Ectodermal cell (in vitro differentiated cells): Measurements from ENCODE around the gene CFAP45.

ENCODE experiments used
- H3K27ac ChIP-seq: 2 replicates; pipeline ENCODE4 v1.7.0; 2013; ENCODE audit warnings: mild to moderate bottlenecking, low read depth, low read length; ENCODE audit not compliant: insufficient read depth, poor library complexity, severe bottlenecking
- H3K27me3 ChIP-seq: 2 replicates; pipeline ENCODE4 v1.7.0; 2013; ENCODE audit warnings: mild to moderate bottlenecking, low read length; ENCODE audit not compliant: insufficient read depth, control insufficient read depth, poor library complexity, severe bottlenecking
- H3K36me3 ChIP-seq: one replicate; pipeline ENCODE4 v1.7.0; 2013; ENCODE audit warnings: low read length; ENCODE audit not compliant: control insufficient read depth, insufficient read depth
- H3K4me1 ChIP-seq: one replicate; pipeline ENCODE4 v1.7.0; 2013; ENCODE audit warnings: low read length; ENCODE audit not compliant: control insufficient read depth, insufficient read depth
- H3K4me3 ChIP-seq: 2 replicates; pipeline ENCODE4 v1.7.0; 2013; ENCODE audit warnings: low read depth, low read length, control low read depth; ENCODE audit not compliant: insufficient read depth
- H3K9me3 ChIP-seq: 2 replicates; pipeline ENCODE4 v1.7.0; 2013; ENCODE audit warnings: mild to moderate bottlenecking, low read length, moderate library complexity; ENCODE audit not compliant: control insufficient read depth
- WGBS, 2 experiments: methylation state at CpG; one replicate each; pipeline ENCODE4 v1.1.7; 2013; ENCODE audit warnings: missing lambda C conversion rate in 2 of 2; 5-methylcytosine and 5-hydroxymethylcytosine counted together

Gene CFAP45

GRCh38 chr1:159853417-159854115 lies 46.4 kb downstream of the CFAP45 start:
- H3K27ac ChIP-seq = no peak overlapping the region

DNA sequence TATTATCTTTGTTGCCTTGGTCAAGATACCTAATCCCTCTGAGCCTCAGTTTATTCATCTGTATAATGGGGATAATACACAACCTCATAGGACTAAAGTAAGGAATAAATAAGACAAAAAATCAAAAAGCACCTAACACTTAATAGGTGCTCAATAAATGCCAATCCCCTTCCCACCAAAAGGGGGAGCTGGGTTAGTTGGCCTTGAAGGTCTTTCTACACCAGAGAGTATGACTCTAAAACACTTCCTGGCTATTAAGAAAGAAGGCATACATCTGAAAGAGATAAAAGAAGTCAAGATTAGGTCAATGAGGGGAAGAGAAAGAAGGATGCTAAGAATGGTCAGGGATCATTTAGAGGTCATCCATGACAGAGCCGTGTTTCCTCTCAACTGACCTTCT lies 48.6 kb downstream of the CFAP45 start:
- peaks cover 48% of the 10 kb centered on the region for H3K27me3 ChIP-seq

More at GRCh38 chr1:159853417-159854115, 46.4 kb downstream of the CFAP45 start:
- 39 to 44% methylated on average over 4 to 5 of the region's 6 CpGs for WGBS, 2 experiments
- H3K4me3 ChIP-seq = peak overlapping the region; percentile 27
- no peaks in the 10 kb centered on the region for H3K9me3 ChIP-seq
- peaks cover 5% of the 10 kb centered on the region for H3K4me1 ChIP-seq
- H3K27me3 ChIP-seq = peaks cover 60% of the 10 kb centered on the region
- H3K36me3 ChIP-seq = no peaks in the 10 kb centered on the region

DNA sequence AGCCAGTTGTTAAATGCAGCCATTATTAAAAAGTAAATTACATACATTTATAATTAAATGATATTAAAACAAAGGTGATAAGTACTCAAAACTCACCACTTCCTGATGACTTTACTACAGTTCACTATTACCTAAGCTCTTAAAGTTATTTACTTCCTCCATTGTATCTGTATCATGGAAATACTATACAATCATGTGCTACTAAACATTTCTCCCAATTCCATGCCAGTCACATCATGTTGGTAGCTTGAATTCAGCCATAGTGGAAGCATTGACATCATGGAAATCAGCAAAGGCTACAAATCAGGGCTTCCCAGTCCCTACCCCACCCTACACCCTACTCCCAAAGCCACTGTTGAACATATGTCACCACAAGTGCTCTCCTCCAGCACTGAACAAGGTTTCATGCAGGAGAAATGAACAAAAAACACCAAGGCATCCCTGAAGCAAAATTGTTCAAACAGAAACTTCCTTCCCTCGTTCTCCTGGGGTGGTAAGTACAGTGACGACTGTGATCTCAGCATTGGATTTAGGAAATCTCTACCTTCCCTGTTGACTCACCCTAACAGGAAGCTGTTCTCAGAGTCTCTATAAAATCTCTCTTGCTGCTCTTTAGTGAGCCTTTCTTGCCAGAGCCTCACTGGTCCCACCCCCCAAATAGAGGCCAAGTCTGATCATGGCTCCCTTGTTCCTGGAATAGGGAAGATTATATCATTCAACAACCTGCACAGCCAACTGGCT lies 50.2 kb downstream of the CFAP45 start:
- H3K27ac ChIP-seq = no peak overlapping the region
- H3K4me1 ChIP-seq = peaks cover 5% of the 10 kb centered on the region
- no peak overlapping the region for H3K4me3 ChIP-seq
- H3K9me3 ChIP-seq = no peaks in the 10 kb centered on the region
- H3K36me3 ChIP-seq = no peaks in the 10 kb centered on the region
- WGBS, 2 experiments = 79 to 89% methylated on average over 2 of the region's 2 CpGs
- H3K27me3 ChIP-seq = peaks cover 32% of the 10 kb centered on the region

More for the DNA sequence above, 48.6 kb downstream of the CFAP45 start:
- Histone ChIP-seq H3K4me3 (no peak overlapping the region), H3K27ac (no peak overlapping the region), H3K36me3 (no peaks in the 10 kb centered on the region), H3K4me1 (peaks cover 5% of the 10 kb centered on the region), H3K9me3 (no peaks in the 10 kb centered on the region)
- 86 to 88% methylated on average over 1 of the region's 1 CpG for WGBS, 2 experiments

- H3K27me3 ChIP-seq = peaks cover 17% of the 10 kb centered on the region
- WGBS, 2 experiments = 57 to 65% methylated on average over 3 of the region's 3 CpGs
Measured at GRCh38 chr1:159848326-159848725, 51.6 kb downstream of the CFAP45 start.

DNA sequence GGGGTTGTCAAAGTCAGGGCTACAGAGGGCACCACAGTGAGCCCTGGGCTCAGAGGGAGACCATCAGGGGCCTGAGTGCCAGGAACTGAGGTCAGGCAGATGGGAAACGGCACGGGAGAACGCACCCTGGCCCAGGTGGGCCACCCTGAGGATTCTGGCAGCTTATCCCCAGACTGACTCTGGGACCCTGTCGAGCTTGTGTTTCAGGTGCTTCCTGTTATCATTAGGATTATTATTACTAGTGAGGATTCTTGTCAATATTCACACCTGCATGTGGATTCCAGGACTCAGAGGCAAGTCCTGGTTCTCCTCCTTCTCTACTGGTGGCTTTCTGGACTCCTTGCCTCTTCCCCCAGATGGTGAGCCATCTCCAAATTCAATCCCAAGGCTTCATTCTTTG lies 52.7 kb downstream of the CFAP45 start:
- Histone ChIP-seq H3K36me3 (no peaks in the 10 kb centered on the region), H3K27me3 (peaks cover 8% of the 10 kb centered on the region), H3K9me3 (no peaks in the 10 kb centered on the region), H3K4me3 (no peak overlapping the region), H3K4me1 (no peaks in the 10 kb centered on the region), H3K27ac (no peak overlapping the region)
- 71 to 80% methylated on average over 4 of the region's 4 CpGs for WGBS, 2 experiments

More at GRCh38 chr1:159848326-159848725, 51.6 kb downstream of the CFAP45 start:
- H3K9me3 ChIP-seq = no peaks in the 10 kb centered on the region
- H3K27ac ChIP-seq = no peak overlapping the region
- H3K4me3 ChIP-seq = no peak overlapping the region
- no peaks in the 10 kb centered on the region for H3K4me1 ChIP-seq
- no peaks in the 10 kb centered on the region for H3K36me3 ChIP-seq

DNA sequence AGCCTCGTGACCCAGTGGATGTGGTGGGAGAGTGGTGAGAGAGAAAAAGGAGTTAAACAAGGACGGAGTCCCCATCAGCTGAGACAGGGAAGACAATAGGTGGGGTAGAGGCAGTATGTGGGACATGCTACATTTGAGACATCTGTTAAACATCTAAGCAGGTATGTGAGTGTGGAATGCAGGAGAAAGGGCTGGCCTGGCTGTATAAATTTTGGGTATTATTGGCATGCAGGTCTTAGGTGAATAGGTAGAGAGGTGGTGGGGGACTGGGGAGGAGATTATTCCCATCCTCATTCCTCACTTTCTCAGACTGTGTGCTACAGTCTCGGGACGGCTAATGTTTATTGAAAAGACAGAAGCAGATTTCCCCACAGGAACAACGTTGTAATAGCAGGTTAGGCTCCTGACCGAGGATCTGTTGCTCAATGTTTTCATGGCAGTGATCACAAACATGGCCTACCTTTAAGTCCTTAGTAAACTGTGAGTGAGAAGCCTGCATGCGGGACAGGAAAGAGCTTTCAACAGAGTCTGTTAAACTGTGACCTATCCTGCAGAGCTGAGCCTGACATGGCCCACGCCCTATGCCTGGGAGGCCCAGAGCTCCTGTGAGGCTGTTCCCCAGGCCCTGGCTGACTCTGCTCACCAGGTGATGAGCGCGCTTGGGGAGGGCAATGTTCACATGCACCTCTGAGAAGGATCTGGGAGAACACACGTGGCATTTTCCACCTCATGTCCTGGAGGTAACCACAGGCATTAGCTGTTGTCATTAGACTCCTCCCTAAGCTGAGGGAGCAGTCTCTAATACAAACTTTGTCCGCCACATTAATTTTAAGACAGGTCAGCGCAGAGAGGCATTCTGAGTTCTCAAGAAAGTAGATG lies 54.0 kb downstream of the CFAP45 start:
- Histone ChIP-seq H3K27me3 (no peaks in the 10 kb centered on the region), H3K4me1 (no peaks in the 10 kb centered on the region), H3K36me3 (no peaks in the 10 kb centered on the region), H3K9me3 (no peaks in the 10 kb centered on the region), H3K27ac (no peak overlapping the region), H3K4me3 (no peak overlapping the region)
- 88 to 89% methylated on average over 13 of the region's 13 CpGs for WGBS, 2 experiments

- WGBS, 2 experiments = 93% methylated on average over 4 of the region's 4 CpGs
- H3K4me1 ChIP-seq = no peaks in the 10 kb centered on the region
- no peaks in the 10 kb centered on the region for H3K27me3 ChIP-seq
Measured at GRCh38 chr1:159843459-159843858, 56.5 kb downstream of the CFAP45 start.

DNA sequence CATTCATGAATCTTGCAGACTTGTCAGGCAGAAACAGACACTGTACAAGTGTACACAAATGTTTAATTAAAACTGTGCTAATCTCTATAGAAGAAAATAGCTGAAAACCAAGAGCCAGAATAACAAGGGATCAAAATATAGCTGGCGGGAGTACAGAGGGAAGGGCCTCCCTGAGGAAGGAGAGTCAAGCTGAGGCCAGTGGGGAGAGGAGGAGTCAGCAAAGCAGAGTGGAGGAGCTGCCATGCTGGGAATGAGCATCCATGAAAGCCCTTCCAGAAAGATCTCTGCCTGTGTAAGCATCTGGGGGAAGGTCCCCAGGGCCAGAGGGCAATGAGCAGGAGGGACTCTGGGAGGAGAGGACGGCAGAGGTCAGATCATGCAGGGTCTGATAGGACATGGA lies 58.2 kb downstream of the CFAP45 start:
- WGBS, 2 experiments = 87 to 89% methylated on average over 2 of the region's 2 CpGs
- Histone ChIP-seq H3K9me3 (no peaks in the 10 kb centered on the region), H3K4me1 (no peaks in the 10 kb centered on the region), H3K36me3 (no peaks in the 10 kb centered on the region), H3K4me3 (no peak overlapping the region), H3K27ac (no peak overlapping the region), H3K27me3 (no peaks in the 10 kb centered on the region)

More at GRCh38 chr1:159843459-159843858, 56.5 kb downstream of the CFAP45 start:
- Histone ChIP-seq H3K27ac (no peak overlapping the region), H3K4me3 (no peak overlapping the region), H3K9me3 (no peaks in the 10 kb centered on the region), H3K36me3 (no peaks in the 10 kb centered on the region)

DNA sequence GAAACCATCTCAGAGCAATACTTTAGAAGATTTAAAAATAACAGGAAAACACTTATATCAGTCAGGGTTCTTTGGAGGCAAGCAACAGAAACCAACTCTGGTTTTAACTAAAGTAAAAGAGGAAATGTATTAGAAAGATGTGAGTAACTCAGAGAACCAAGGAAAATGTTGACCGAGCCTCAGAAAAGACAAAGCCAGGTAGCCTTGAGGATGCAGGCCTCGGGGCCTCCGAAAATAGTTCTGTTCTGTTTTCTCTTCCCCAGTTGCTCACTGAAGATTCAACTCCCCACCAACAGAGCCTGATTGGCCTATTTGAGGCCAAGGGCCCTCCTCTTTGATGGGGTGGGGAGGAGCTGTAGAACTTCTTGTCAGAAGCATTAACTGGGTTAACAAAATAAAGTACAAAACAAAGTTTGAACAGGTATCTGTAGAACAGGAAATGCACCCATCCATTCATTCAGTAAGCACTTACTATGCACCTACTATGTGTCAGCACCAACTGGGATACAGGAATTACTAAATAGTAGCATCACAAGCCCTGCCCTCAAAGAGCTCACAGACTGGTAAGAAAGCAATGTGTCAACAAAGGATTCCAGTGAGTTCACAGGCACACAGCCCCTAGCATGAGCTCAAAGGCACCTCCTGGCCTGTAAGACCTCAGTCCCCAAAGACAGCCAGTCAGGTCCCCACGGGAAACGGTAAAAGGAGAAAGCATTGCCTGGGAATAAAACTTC lies 60.7 kb downstream of the CFAP45 start:
- no peak overlapping the region for H3K27ac ChIP-seq
- H3K4me1 ChIP-seq = no peaks in the 10 kb centered on the region
- H3K4me3 ChIP-seq = no peak overlapping the region
- H3K27me3 ChIP-seq = peaks cover 6% of the 10 kb centered on the region
- H3K36me3 ChIP-seq = no peaks in the 10 kb centered on the region
- H3K9me3 ChIP-seq = no peaks in the 10 kb centered on the region
- WGBS, 2 experiments = 90 to 93% methylated on average over 5 of the region's 5 CpGs
